Fibroblast of lung (primary cell): ENCODE data around the gene DLGAP1. TPM values are rescaled to one million over a fixed set of nuclear protein-coding genes. Genes with fewer than 3 reads are reported as not detected.

Experiments used
- DNase-seq, 2 donors: peaks; one replicate each; pipeline versions ENCODE4 v3.0.0 to v3.0.0-alpha.2; 2010; ENCODE audit warnings: low read depth in 2 of 2
- H2AFZ ChIP-seq: 2 replicates; pipeline ENCODE4 v1.5.1; 2012; ENCODE audit warnings: low read length, control low read depth, inconsistent platforms
- H3K27ac ChIP-seq: 2 replicates; pipeline ENCODE4 v1.5.1; 2011; ENCODE audit warnings: low read length, control low read depth; ENCODE audit not compliant: insufficient read depth
- H3K27me3 ChIP-seq: 2 replicates; pipeline ENCODE4 v1.5.1; 2011; ENCODE audit warnings: mild to moderate bottlenecking, low read length; ENCODE audit not compliant: control insufficient read depth, insufficient read depth
- H3K36me3 ChIP-seq: 2 replicates; pipeline ENCODE4 v1.5.1; 2011; ENCODE audit warnings: low read length; ENCODE audit not compliant: control insufficient read depth, insufficient read depth
- H3K4me1 ChIP-seq: 2 replicates; pipeline ENCODE4 v1.5.1; 2011; ENCODE audit warnings: low read length; ENCODE audit not compliant: control insufficient read depth, insufficient read depth; ENCODE audit errors: extremely low read depth
- H3K4me2 ChIP-seq: 2 replicates; pipeline ENCODE4 v1.5.1; 2011; ENCODE audit warnings: low read length, control low read depth; ENCODE audit not compliant: insufficient read depth; ENCODE audit errors: extremely low read depth
- H3K4me3 ChIP-seq, 4 experiments: fragments of 200-600 bp in 1 of 4; sonication (generic) in 1 of 4; replicated peaks in 1 of 4; 2 replicates each; pipeline ENCODE4 v1.5.1; 2011 to 2016; ENCODE audit warnings: low read length in 4 of 4, low read depth in 3 of 4, mild to moderate bottlenecking in 3 of 4, control low read depth in 2 of 4, inconsistent platforms in 1 of 4, mixed read lengths in 1 of 4; ENCODE audit not compliant: insufficient read depth in 1 of 4; ENCODE audit errors: control extremely low read depth in 1 of 4
- H3K79me2 ChIP-seq: 2 replicates; pipeline ENCODE4 v1.5.1; 2012; ENCODE audit warnings: mild to moderate bottlenecking, low read length, inconsistent platforms; ENCODE audit not compliant: control insufficient read depth, insufficient read depth
- H3K9ac ChIP-seq: 2 replicates; pipeline ENCODE4 v1.5.1; 2011; ENCODE audit warnings: mild to moderate bottlenecking, low read length, control low read depth; ENCODE audit not compliant: insufficient read depth
- H3K9me3 ChIP-seq: 2 replicates; pipeline ENCODE4 v1.5.1; 2012; ENCODE audit warnings: low read depth, low read length; ENCODE audit not compliant: control insufficient read depth, insufficient read depth
- H4K20me1 ChIP-seq: 2 replicates; pipeline ENCODE4 v1.5.1; 2011; ENCODE audit warnings: low read length; ENCODE audit not compliant: control insufficient read depth, insufficient read depth; ENCODE audit errors: extremely low read depth
- CTCF ChIP-seq, 2 donors: IDR thresholded peaks in 1 of 2; conservative IDR thresholded peaks in 1 of 2; 1 replicate in 1 of 2; 2 replicates in 1 of 2; pipeline ENCODE4 v1.5.1; 2011 to 2012; ENCODE audit warnings: low read length in 2 of 2, control low read depth in 1 of 2, inconsistent platforms in 1 of 2, low read depth in 1 of 2, mild to moderate bottlenecking in 1 of 2
- EZH2 ChIP-seq: IDR thresholded peaks from 2 replicates; pipeline ENCODE4 v1.5.1; 2012; ENCODE audit warnings: low read length, control low read depth, mild to moderate bottlenecking; ENCODE audit errors: missing control alignments
- polyA plus RNA-seq, 2 donors: library from polyadenylated mRNA; depleted of rRNA in 1 of 2; stranded (reverse) in 1 of 2; unstranded in 1 of 2; fragments of >200 nt; gene quantifications; 2 replicates each; pipeline ENCODE4 v1.2.1, GENCODE V29; 2011 to 2012; ENCODE audit warnings: missing spikeins in 1 of 2
- total RNA-seq: library from RNA; depleted of rRNA; stranded (reverse); fragments of >200 nt; gene quantifications from 2 replicates; pipeline ENCODE4 v1.2.1, GENCODE V29; 2014

The DLGAP1 gene
- total and polyA plus RNA-seq, 2 donors (not counting 1 experiment from before 2014, with no cell fraction given): 0.16 to 0.17 TPM

GRCh38 chr18:3815991-3816390 lies 639.1 kb downstream of the DLGAP1 start:
- Histone ChIP-seq H2AFZ (no peak overlapping the region), H3K79me2 (no peaks in the 10 kb centered on the region), H3K9ac (no peak overlapping the region), H3K4me3 (no peak overlapping the region), H4K20me1 (no peaks in the 10 kb centered on the region), H3K36me3 (no peaks in the 10 kb centered on the region), H3K4me1 (peaks cover 9% of the 10 kb centered on the region), H3K27ac (peak overlapping the region; percentile 44), H3K9me3 (no peaks in the 10 kb centered on the region), H3K27me3 (no peaks in the 10 kb centered on the region), H3K4me2 (no peak overlapping the region)
- no peak for DNase-seq
- TF ChIP-seq EZH2 (no peak), CTCF (conservative IDR thresholded peaks at IDR 0.05 in 1 of 2, IDR thresholded peaks at IDR 0.05 in 1 of 2; ENCODE audit: low read depth in 1 of 2, low read length in 2 of 2) (no peak)

- no peak overlapping the region for H3K27ac ChIP-seq
- H3K4me3 ChIP-seq: no peak overlapping the region
- H3K4me2 ChIP-seq: peak overlapping the region; percentile 29
- no peaks in the 10 kb centered on the region for H3K79me2 ChIP-seq
- TF ChIP-seq EZH2 (no peak), CTCF (conservative IDR thresholded peaks at IDR 0.05 in 1 of 2, IDR thresholded peaks at IDR 0.05 in 1 of 2; ENCODE audit: low read depth in 1 of 2, low read length in 2 of 2) (no peak)
- no peak overlapping the region for H2AFZ ChIP-seq
- no peak overlapping the region for H3K9ac ChIP-seq
- no peaks in the 10 kb centered on the region for H3K36me3 ChIP-seq
- peak; percentile 57 to 66 for DNase-seq
- H4K20me1 ChIP-seq: no peaks in the 10 kb centered on the region
- H3K4me1 ChIP-seq: peaks cover 9% of the 10 kb centered on the region
- H3K9me3 ChIP-seq: no peaks in the 10 kb centered on the region
- H3K27me3 ChIP-seq: no peaks in the 10 kb centered on the region
Observed at GRCh38 chr18:3814816-3815215, 640.3 kb downstream of the DLGAP1 start.

GRCh38 chr18:3810296-3810695 lies 644.8 kb downstream of the DLGAP1 start:
- TF ChIP-seq CTCF (conservative IDR thresholded peaks at IDR 0.05 in 1 of 2, IDR thresholded peaks at IDR 0.05 in 1 of 2; ENCODE audit: low read depth in 1 of 2, low read length in 2 of 2): no peak
- TF ChIP-seq EZH2: no peak
- H4K20me1 ChIP-seq: no peaks in the 10 kb centered on the region
- no peak overlapping the region for H3K9ac ChIP-seq
- no peaks in the 10 kb centered on the region for H3K9me3 ChIP-seq
- no peaks in the 10 kb centered on the region for H3K79me2 ChIP-seq
- peaks cover 4% of the 10 kb centered on the region for H3K4me1 ChIP-seq
- H3K4me3 ChIP-seq: no peak overlapping the region
- H3K27me3 ChIP-seq: no peaks in the 10 kb centered on the region
- no peak overlapping the region for H2AFZ ChIP-seq
- peak in 1 of 2 donors; percentile 22 for DNase-seq
- H3K36me3 ChIP-seq: no peaks in the 10 kb centered on the region
- no peak overlapping the region for H3K27ac ChIP-seq
- H3K4me2 ChIP-seq: no peak overlapping the region
